ENCODE measurements around the gene PDE2A.

Gene PDE2A

DNA sequence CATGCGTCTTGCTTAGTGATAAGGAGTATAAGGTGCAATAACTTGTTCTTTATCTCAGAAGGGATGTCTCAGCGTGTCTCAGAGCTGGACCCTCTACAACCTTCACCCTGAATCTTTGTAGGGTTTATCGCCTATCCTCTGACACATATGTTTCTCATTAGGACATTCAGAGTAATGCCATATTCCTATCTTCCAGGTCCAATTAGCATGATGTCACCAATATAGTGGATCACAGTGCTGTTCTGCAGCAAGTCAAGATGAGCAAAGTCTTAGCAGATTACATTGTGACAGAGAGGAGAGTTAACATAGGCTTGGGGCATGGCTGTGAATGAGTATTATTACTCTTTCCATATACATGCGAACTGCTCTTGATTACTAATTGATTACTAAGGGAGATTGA, 129.6 kb downstream of the PDE2A start:
- DNase-seq (ENCODE audit: low spot score) = no peak

DNA sequence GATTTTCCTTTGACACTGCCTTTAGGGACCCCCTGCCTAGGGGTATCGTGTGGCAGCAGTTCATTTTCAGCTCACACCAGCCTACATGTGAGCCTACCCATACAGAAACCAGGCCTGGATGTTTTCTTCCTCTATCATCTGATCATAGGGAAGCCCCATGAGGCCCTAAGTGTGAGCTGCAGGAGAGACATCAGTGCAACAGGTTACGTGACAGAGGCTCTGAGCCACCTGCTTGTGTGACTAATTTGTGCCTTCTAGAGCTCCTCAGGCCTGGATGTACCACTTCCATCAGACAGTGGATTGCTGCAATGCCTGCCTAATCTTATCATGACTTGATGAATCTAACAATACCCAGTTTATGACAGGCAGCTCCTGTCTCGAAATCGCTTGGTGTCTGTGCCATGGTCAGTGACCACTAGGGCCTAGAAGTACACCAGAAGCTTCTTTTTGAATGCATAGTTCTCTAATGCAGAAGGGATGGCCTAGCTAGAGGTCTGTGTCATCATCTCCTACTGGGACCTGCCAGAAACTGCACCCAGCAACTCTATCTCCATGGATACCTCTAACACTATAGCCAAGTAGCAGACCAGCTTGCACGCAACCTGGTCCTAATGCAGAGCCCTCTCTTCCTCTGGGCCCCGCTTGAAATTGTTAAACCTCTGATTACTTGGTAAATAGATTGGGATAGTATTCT, 130.2 kb downstream of the PDE2A start:
- no peak for DNase-seq (ENCODE audit: low spot score)

DNA sequence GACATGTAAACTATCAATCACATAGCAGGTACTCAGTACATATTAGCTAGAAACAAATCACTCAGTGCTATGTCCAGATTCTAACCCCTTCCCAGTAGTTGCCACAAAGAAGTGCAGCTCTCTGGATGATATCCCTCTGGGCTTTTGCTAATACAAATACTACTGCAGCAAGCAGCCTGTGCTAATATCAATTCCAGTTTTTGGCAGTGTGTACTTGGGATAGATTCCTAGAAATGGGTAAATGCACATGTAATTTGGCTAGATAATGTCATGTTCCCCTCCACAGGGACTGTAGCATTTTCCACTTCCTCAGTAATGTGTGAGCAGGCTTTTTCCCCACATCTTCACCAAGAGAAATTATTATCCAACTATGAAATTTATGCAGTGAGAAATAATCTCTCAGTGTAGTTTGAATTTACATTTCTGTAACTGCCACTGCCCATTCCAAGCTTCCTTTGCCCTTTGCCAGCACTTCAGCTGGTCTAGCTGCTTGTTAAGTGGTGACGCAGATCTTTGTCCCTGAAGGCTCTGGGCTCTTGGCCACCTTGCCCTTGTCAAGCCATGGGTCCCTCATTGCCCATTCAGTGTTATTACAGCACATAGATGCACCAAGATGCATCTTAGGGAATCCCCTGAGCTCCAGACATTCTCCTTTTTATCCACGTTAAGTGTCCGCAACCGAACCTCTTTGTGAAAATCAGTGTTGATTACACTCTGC, 132.8 kb downstream of the PDE2A start:
- no peak for DNase-seq (ENCODE audit: low spot score)

DNA sequence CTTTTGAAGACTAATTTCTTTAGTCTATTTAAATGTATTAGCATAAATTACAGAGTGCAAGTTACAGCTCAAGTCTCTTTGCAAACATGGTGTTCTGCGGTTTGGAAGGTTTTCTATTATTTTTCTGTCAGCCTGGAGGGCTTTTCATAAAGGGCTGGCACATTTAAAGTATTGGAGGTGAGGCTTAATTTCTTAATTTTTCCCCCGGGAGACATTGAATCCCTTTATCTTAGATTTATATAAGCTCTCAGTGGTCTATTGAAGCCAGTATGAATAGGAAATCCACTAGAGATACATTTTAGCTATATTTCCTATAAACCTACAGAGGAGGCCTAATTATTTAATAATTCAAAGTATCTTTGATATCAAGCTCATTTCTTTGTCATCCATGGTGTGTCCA, 137.2 kb downstream of the PDE2A start:
- DNase-seq (ENCODE audit: low spot score) = no peak

DNA sequence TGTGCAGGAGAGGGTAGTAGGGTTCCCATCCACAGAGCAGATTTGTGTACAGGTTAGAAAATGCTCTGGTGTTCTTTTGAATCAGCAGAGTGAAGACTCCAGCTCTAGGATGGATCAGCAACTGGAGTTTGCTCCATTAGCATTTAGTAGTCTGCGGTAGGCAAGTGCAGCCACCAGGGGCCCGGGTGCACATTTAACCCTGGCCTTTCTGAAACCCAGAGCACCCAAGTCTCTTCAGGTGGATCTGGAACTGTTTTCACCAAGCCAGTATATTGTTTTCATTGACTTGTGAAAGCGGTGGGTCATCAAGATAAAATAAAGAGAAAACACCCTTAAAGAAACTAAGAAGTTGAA, 139.1 kb downstream of the PDE2A start:
- DNase-seq (ENCODE audit: low spot score) = no peak

DNA sequence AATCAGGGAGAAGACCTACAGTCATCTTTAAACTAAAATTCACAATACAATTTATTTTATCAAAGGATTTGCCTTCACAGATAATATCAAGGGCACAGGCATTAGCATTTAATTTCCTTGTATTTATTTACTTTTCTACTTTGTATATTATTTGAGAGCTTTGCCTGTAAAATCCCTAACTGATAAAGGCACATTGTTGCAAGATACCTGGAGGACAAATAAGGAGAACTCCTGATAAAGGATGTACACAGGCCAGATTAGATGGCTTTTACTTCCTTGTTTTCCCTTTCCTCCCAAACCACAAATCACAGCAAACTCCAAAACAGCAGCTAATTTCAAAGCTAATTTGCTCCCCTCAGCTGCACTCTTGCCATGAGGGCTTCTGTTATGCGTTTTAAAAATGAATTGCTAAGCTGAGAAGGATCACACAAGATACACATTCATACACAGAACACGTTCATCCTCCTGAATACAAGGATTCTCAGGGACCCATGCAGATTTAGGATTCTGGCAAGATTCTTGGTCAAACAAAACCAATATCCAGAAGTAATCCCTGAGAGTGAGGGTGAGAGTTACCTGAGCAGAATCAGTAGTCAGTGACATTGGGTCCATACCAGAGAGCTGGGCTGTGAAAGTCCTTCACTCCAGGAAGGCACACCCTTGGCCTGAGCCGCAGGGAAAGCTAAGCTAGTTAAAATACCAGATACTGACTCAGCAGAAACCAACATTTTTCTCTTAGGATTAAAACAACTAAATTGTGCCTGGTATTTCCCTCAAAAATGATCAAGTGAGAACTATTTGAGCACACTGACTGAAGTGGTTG, 139.6 kb downstream of the PDE2A start:
- DNase-seq (ENCODE audit: low spot score) = no peak

DNA sequence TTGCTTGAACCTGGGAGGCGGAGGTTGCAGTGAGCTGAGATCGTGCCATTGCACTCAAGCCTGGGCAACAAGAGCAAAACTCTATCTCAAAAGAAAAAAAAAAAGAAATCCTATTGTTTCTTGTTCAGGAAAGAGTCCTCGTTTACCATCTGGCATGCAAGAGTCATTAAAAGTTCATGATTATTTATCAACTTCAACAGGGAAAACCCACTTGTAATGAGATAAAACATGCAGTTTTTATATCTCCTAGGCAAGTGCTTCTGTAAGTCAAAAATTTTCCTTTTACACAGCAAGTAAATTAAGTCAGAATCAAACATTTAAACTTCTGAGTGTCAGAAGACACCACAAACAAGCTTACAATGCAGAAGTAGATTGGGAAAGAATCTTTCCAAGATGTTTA, 145.2 kb downstream of the PDE2A start:
- no peak for DNase-seq (ENCODE audit: low spot score)

DNA sequence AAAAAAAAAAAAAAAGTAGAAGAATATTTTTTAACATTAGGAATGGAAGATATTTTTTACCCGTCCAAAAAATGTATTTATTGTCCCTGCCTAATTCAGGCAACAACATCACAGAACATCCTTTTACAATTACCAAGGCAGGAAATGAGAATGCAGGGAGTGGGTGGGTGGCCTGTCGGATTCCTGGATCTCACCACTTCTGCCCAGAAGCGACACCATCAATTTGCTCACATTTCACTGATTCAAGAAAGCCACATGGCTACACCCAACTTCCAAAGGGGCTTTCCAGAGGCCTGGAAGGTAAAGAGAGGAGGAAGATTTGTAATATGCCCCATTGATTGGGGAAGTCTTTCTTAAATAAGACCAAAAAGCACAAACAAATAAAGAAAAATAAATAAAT, 146.1 kb downstream of the PDE2A start:
- no peak for DNase-seq (ENCODE audit: low spot score)
